HG02840 (cell line): ENCODE measurements around the gene MARK3.
A peak's percentile ranks its signal among the peaks of the same experiment; 100 is the strongest.

Source experiments
- ATAC-seq: cut with Tn5 transposase; IDR thresholded peaks from one replicate; pipeline ENCODE4 v1.9.1; 2021; ENCODE audit warnings: mild to moderate bottlenecking, moderate library complexity, moderate number of reproducible peaks; ENCODE audit not compliant: unreplicated experiment, low FRiP score

The MARK3 gene

DNA sequence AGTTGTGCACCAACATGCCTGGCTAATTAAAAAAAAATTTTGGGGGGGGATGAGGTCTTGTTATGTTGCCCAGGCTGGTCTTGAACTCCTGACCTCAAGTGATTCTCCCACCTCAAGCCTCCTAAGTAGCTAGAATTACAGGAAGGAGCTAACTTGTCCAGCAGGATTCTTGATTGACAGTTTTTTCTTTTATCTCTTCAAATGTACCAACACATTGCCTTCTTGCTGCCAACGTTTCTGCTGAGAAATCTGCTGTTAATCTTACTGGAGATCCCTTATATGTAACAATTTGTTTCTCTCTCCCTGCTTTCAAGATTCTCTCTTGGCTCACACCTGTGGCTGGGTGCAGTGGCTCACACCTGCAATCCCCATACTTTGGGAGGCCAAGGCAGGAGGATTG is 22.4 kb upstream of the MARK3 start:
- ATAC-seq: no peak

DNA sequence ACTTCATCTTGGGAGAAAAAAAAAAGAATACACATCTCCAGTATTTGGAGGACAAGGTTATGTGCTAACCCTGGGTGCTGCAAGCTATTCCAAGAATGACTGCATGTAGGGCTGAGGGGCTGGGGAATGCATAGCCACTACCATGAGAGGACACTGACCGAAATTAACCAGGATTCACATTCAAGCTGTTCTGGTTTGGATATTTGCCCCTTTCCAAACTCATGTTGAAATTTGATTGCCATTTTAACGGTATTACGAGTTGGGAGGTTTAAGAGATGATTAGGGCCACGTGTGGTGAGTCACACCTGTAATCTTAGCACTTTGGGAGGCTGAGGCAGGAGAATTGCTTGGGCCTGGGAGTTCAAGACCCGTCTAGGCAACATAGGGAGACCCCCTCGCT is 18.5 kb upstream of the MARK3 start:
- no peak for ATAC-seq

DNA sequence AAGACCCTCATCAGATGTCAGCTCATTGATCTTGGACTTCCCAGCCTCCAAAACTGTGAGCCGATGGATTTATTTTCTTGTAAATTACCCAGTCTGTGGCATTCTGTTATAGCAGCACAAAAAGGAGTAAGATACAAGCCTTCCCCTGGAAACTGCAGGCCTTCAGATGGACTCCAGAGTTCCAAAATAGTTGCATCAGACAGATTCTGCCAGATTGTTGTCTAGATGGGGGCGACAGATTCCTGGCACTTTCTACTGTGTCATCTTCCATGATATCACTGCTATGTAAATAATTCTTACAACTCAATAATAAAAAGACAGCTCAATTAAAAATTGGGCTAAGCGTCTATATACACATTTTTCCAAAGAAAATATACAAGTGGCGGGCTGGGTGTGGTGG is 17.2 kb upstream of the MARK3 start:
- no peak for ATAC-seq

DNA sequence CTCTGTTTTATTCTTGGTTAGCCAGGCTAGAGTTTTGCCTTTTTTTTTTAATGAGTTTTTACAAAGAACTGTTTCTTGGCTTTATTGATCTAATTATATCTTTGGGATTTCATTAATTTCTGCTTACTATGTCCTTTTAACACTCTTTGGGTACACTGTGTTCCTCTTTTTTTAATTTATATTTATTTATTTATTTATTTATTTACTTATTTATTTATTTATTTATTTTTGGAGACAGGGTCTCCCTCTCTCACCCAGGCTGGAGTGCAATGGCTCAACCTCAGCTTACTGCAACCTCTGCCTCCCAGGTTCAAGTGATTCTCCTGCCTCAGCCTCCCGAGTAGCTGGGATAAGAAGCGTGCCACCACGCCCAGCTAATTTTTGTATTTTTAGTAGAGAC is 15.1 kb upstream of the MARK3 start:
- no peak for ATAC-seq

DNA sequence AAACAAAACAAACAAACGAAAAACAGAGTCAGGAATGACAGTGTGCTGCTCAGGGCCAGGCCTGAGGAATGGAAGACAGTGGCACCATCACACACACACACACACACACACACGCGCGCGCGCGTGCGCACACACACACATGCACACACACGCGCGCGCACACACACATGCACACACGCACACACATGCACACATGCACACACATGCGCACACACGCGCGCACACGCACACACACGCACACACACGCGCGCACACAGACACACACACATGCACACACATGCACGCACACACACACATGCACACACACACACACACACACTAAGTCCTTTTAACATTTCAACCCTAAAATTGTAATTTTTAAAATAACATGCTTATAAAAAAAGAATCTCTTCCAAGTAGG is 13.2 kb upstream of the MARK3 start:
- no peak for ATAC-seq

DNA sequence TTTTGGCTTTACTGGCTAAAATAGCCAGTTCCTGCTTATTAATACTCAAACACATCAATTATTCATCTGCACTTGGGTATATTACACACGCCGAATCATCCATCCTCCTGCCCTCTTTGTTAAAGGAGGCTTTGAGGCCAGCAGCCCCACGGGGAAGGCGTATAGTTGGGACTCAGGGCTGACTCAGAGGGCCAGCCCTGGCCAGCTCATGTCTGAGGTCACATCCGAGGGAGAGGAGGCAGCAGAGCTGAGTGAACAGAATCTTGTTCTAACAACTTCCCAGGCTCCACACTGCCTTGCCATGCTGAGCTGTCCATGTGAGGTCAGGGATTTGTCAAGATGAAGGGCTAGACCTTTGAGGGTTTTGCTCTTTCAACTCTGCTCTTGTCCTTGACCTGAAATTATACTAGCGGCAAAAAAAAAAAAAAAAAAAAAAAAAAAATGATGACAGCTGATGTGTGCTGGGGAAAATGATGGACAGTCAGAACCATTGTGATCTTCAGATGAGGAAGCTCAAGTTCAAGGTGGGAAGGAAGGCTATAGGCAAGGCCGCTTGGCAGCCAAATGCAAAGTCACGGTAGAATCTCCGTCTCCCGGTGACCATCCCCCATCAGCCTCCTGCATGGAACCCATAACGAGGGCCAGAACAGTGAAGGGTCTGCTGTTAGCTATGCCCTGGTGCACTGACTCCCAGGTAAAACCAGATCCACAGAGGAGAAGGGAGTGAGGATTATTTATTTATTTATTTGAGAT is 12.5 kb upstream of the MARK3 start:
- ATAC-seq: no peak

DNA sequence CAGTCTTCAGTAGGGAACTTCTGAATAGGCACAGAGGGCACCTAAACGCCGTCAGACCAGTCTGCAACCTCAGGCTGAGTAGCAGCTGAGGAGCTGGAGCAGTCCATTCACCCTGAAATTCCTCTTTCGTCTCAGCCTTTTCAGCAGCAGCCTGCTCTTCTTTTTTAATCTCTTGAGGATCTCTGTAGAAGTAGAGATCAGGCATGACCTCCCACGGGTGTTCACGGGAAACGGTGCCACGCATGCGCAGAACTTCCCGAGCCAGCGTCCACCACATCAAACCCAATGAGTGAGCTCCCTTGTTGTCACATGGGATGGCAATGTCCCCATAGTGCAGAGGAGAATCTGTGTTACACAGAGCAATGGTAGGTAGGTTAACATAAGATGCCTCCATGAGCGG is 11.1 kb upstream of the MARK3 start:
- no peak for ATAC-seq

DNA sequence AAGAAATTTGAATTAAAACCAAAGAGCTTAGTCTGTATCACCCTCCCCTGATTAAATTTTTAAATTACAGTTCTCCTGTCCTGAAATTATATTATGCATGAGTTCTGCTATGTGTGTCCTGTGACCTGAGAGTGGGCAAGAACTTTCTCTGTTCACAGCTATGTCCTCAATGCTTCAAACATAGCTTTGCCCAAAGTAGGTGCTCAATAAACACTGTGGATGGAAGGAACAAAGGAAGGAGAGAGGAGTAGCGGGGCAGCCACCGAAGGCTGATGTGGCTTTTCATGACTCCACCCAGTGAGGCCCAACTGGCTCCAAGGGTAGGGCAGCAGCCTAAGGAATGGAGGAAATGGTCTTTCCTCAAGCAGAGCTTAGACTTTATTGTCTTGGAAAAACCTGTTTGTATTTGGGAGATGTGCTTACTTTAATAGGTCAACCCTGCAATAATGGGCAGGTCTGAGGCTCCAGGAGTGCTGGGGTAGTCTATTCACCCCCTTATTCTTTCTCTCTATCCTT is 7.6 kb upstream of the MARK3 start:
- no peak for ATAC-seq

DNA sequence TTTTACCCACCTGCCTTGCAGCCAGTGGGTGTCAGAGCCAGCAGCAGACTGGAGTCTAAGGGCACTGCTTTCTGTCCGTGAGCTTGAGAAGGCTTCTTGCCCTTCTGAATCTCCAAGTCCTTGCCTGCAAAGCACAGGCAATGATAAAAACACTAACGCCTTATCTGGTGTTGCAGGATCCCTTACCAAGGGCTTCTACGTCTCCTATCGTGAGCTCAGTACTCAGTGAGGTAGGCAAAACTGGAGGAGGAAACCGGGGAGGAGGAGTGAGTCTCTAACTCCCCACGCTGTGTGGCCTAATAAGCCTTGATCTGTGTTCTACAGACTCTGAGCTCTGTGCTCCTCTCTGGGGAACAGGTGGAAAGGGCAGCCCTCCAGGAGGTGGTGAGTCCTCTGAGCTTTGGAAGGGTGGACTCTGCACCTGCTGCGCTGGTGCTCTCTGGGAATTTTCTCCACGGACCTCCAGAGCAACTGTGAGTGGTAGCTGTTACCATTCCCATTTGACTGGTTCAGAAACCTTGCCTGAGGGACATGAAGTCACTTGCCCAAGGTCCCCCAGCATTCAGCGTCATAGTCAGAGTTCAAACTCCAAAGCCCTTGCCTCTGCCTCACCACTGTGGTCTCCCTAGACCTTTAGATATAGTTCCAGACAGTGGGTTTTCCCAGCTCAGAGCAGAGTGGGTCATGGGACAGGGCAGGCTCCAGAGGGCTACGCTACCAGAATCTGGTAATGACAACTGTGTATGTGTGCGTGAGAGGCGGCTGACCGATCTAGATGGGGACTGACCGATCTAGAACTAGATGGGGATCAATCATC is 7.0 kb upstream of the MARK3 start:
- no peak for ATAC-seq

DNA sequence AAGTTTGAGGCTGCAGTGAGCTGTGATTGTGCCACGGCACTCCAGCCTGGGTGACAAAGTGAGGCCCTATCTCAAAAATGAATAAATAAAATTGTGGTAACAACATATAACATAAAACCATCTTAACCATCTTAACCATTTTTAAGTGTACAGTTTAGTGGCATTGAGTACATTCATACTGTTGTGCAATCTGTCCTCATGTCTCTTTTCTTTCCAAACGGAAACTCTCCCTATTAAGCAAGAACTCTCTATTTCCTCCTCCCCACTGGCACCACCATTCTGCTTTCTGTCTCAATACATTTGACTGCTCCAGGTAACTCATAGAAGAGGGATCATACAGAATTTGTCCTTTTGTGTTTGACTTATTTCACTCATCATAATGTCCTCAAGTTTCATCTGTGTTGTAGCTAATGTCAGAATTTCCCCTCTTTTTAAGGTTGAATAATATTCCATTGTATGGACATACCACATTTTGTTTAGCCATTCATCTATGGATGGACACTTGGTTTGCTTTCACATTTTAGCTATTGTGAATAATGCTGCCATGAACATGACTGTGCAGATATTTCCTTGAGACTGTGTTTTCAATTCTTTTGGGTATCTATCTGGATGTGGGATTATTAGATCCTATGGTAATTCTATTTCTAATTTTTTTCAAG is 4.4 kb upstream of the MARK3 start:
- no peak for ATAC-seq

DNA sequence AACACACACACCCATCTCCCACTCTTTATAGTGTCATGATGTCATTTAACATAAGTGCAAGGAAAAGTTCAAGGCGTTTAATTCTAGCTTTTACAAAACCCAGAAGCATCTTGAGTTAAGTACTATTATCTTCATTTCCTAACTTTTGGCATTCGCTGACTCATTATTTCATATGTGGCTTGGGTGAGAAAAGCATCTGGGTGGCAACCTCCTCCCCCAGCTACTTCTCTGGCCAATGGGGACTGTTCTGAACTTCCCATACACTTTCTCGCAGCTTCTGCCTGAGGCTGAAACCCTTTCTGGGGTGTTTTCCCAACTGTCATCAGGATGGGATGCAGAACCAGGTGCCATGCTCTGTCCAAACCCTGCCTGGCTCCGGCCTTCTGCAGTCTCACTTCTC is 2.8 kb upstream of the MARK3 start:
- ATAC-seq: no peak

DNA sequence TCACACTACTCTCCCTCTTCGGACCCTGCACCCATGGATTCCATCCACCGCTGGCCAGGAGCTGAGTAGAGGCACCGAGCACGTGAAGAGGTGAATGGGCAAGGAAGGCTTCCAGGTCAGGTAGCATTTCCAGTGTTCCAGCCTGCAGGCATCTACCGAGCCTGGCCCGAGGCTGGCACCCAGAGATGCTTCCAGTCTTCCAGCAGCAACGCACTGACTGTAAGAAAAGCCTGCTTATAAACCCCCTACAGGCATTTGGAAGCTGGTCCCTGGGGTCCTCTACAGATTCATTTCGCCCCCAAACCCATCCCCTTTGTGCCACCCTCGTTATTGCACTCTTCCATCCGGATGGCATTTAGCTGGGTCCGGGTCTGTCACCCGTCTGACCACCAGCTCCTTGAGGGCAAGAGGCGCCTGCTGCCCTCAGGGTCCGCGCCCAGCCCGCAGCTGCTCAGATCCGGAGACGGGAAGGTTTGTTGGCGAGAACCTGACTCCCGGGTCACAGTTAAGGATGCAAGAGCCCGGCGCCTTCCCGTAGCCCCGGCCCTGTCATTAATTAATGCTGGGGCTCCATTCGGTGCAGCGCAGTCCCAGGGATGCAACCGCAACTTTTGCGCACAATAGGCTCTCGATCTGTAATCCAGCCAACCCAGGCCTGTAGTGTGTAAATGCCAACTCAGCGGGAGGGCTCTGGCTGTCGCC is 614 bp upstream of the MARK3 start:
- ATAC-seq: peak; percentile 6

DNA sequence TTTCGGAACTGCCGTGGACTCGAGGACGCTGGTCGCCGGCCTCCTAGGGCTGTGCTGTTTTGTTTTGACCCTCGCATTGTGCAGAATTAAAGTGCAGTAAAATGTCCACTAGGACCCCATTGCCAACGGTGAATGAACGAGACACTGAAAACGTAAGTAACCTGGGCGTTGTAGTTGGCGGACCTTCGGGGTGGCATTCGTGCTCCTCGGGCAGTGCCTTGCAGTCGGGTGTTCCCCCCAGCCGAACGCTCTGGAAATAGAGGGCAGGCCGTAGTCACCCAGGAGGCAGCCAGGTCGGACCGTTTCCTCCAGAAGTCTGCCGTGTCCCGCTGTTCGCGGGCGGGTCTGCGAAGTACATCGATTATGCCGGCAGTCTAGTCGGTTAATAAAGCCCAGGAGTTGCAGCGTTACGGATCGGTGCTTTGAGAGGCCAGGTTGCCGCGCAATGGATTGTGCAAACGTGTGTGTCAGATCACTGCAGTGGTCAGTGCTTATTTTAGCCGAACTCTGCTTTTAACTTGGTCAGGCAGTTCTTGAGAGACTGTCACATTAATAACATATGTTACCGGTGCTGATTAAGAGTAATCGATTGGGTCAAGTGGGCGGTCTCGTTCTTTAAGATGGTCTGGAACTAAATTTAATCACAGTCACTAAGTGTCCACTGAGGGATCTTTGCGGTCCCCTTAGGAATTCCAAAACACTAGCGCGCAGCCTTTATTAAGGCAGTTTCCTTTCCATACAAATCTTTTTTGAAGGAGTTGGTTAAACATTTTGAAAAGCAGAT is 906 bp downstream of the MARK3 start:
- ATAC-seq: no peak

DNA sequence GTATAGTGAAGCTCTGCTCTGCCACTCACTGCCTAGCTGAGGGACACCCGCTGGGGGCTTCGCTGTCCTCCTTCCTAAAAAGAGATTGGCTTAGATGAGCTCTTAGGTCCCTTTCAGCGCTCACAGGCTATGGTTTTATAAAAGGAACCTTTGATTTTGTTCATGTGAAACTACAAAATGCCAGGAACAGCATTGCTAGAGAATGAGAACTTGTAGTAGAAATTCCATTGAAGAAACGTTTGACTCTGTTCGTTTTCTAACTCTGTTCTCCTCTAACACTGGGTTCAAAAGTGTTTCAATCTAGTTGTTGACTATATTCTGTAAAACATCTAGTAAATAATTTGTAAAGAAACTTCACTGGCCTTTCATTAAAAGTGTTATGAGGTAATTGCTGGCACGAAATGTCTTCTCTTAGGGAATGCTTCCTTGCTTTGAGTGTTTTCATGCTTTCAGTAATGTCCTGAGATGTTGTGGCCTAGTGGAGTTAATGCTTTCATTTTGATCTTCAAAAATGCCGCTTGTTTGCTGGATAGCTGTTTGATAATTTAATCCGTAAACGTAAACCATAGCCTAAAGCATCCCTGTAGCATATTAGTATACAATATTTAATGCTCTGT is 1.6 kb downstream of the MARK3 start:
- no peak for ATAC-seq

DNA sequence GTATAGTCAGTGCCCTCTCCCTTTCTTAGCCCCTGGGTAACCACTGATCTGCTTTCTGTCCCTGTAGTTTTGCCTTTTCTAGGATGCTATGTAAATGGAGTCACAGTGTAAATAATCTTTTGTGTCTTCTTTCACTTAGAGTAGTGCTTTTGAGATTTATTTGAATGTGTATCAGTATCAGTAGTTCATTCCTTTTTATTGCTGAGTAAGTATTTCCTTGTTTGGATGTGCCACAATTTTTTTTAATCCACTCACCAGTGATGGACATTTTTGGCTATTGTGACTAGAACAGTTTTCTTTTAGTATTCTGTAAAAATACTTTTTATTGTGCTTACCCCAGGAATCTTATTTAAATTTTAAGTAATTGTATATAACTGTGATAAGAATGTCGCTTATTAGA is 3.4 kb downstream of the MARK3 start:
- ATAC-seq: no peak

DNA sequence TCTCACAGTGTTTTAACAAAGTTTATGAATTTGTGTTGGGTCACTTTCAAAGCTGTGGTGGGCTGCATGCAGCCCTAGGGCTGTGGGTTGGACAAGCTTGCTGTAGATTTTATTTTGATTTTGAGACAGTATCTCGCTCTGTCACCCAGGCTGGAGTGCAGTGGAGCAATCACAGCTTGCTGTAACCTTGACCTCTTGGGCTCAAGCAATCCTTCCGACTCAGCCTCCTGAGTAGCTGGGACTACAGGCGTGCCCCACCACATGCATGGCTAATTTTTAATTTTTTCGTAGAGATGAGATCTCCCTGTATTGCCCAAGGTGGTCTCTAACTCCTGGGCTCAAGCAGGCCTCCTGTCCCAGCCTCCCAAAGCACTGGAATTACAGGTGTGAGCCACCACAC is 5.4 kb downstream of the MARK3 start:
- no peak for ATAC-seq

DNA sequence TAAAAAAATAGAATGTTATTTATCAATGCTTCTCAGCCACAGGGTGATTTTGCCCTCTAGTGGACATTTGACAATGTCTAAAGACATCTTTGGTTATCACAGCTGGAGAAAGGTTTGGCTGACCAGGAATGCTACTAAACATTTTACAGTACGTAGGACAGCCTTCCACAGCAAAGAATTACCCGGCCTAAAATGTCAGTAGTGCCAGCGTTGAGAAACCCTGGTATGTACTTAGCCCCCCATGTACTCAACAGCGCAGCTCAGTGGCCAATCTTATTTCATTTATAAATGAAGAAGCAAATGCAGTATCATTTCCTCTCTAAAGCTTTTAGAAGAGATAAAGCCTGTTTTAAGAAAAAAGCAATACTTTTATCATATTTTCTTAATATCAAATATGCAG is 5.8 kb downstream of the MARK3 start:
- no peak for ATAC-seq

DNA sequence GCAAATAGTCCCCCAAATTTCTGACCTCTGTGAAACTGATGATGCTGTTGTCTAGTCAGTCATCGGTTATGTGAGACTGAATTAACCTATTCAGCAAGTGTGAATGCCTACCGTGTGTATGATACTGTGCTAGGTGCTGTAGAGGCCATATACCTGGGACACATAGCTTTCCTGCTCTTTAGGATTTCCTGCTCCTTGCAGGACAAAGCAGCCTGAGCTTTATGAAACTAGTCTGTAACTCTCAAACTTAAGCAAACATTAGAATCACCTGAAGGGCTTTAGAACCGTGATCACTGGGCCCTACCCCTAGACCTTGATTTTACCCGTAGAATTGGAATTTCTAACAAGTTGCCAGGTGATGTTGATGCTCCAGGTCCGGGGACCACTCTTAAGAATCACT is 6.9 kb downstream of the MARK3 start:
- no peak for ATAC-seq

DNA sequence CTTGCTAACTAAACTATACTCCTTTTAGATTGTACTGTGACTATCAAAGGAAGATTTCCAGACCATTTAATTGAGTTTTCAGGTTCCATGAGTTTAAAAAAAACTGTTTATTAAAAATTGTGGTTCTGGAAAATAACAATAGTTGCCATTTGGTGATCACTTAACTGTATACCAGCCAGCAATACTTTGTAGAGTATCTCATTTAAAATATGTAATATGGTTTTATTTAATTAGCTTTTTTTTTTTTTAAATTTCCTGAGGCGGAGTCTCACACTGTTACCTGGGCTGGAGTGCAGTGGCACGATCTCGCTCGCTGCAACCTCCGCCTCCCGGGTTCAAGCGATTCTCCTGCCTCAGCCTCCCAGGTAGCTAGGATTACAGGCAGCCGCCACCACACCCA is 7.4 kb downstream of the MARK3 start:
- no peak for ATAC-seq

DNA sequence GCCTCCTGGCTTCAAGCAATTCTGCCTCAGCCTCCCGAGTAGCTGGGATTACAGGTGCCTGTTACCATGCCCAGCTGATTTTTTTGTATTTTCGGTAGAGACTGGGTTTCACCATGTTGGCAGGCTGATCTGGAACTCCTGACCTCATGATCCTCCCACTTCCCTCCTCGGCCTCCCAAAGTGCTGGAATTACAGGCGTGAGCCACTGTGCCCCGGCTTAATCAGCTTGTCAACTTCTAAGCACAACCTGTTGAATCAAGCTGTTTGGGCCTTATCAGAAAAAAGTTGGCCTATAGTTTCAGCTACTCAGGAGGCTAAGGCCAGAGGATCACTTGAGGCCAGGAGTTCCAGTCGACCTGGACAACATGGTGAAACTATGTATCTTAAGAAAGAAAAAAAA is 7.9 kb downstream of the MARK3 start:
- no peak for ATAC-seq
